COLO668 (cell line): ENCODE results near the gene LMBR1.
A peak's percentile ranks its signal among the peaks of the same experiment; 100 is the strongest.
"Not testable (repeated sequence)": the region's sequence is repeated elsewhere in the genome, so short reads cannot be mapped to it uniquely, and the experiment has no call there.

Experiments
- DNase-seq: peaks from one replicate; lab custom pipeline; 2025; ENCODE audit not compliant: unreplicated experiment; lab: John Stamatoyannopoulos, UW

The LMBR1 gene, protein sequence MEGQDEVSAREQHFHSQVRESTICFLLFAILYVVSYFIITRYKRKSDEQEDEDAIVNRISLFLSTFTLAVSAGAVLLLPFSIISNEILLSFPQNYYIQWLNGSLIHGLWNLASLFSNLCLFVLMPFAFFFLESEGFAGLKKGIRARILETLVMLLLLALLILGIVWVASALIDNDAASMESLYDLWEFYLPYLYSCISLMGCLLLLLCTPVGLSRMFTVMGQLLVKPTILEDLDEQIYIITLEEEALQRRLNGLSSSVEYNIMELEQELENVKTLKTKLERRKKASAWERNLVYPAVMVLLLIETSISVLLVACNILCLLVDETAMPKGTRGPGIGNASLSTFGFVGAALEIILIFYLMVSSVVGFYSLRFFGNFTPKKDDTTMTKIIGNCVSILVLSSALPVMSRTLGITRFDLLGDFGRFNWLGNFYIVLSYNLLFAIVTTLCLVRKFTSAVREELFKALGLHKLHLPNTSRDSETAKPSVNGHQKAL

DNA sequence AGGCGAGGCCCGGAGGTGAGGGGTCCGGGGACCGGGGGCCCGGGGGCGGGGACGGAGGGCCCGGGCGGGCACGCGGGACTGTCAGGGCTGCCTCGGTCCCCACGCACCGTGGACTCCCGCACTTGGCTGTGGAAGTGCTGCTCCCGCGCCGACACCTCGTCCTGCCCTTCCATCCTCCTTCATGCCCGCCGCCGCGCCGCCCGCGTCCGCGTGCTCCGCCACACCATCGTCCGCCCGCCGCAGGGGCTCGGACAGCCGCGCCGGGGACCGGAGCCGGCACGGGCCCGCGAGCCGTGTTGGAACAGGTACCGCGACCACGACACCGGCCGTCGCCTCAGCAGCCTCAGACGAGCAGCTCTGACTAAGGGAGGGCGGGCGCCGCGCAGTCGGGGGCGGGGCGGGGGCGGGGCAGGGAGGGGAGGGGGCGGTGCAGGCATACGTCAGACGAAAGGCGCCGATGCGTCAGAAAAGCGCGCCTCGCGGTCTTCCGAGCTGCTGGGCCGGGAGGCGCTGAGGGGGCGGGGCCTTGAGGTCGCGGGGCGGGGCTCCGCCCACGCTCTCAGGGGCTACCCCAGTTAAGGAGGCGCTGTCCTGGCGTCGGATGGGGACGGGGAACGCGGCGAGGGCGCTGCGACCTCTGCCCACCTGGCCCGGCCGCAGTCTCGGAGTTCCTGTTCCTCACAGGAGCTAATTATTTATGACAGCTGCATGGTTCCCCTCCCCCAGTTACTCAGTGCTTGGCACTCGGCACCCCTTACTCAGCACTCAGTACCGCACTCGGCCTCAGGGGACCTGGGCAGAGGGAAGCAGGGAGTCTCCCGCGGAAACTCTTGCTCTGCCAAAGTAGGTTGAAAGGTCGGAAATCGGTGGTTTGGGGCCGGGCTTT lies at the start of gene LMBR1:
Gene LMBR1, minus strand, starts transcription at position 363 of the 886 bp plus-strand sequence. Its CDS starts 190 bp downstream, at position 173.
- DNase-seq = peak; percentile 93

DNA sequence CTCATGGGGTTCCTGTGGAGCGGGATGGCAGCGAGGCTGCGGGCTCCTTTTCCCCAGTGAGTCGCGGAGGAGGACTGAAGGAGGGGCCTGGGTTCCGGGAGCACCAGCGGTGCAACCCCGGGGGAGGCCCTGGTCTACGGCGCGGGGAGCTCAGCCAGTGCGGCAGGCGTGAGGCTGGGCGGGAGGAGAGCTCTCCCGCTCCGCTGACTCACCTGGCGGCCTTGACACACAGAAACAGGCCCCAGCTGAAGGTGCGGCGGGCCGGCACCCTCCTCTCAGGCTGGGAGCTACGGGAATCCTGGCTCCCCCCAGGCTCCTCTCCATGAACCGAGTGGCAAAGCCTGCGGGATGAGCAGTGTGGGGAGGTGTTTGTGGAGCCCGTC lies 49.7 kb upstream of the LMBR1 start:
- DNase-seq = peak; percentile 40

DNA sequence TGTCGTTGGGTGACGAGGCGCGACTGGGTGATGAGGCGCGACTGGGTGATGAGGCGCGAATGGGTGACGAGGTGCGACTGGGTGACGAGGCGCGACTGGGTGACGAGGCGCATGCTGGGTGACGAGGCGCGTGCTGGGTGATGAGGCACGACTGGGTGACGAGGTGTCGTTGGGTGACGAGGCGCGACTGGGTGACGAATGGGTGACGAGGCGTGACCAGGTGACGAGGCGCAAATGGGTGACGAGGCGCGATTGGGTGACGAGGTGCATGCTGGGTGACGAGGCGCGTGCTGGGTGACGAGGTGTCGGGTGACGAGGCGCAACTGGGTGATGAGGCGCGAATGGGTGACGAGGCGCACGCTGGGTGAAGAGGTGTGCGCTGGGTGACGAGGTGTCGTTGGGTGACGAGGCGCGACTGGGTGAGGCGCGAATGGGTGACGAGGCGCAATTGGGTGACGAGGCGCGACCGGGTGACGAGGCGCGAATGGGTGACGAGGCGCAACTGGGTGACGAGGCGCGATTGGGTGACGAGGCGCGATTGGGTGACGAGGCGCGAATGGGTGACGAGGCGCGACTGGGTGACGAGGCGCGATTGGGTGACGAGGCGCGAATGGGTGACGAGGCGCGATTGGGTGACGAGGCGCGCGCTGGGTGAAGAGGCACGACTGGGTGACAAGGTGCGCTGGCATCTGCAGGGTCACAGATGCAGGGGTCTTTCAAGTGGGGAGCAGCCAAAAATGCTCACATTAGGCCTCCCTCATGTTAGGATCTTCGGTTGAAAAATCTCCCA lies 48.6 kb upstream of the LMBR1 start:
- no peak for DNase-seq

DNA sequence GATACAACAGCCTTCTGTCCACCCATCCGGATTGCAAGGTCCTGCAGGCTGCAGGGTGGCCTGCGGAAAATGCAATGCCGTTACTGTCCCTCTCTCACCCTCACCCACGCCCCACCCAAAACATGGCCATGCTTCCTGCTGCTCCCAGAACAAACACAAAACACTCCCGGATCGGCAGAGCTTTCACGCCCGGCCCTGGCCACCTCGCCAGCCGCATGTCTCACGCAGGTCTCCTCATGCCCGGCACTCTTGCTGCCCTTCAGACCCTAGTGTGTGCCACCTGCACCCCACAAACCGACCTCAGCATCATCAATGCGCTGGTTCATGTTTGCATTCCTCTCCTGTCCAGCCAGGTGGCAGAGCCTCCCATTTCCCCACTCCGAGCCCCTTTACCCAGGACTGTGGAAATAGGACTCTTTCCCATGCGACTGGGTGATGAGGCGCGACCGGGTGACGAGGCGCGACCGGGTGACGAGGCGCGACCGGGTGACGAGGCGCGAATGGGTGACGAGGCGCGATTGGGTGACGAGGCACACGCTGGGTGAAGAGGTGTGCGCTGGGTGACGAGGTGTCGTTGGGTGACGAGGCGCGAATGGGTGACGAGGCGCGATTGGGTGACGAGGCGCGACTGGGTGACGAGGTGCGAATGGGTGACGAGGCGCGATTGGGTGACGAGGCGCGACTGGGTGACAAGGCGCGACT lies 47.6 kb upstream of the LMBR1 start:
- DNase-seq = no peak

DNA sequence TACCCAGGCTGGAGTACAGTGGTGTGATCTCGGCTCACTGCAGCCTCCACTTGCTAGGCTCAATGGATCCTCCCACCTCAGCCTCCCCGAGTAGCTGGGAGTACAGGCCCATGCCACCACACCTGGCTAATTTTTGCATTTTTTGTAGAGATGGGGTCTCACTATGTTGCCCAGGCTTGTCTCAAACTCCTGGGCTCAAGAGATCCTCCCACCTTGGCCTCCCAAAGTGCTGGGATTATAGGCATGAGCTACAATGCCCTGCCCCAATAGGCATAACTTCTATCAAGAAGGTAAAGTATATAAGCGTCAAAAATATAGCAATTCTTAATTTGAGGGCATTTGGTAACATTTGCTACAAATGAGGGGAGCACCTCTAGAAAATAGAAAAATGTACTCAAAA lies 43.8 kb upstream of the LMBR1 start:
- DNase-seq = not testable (repeated sequence)

DNA sequence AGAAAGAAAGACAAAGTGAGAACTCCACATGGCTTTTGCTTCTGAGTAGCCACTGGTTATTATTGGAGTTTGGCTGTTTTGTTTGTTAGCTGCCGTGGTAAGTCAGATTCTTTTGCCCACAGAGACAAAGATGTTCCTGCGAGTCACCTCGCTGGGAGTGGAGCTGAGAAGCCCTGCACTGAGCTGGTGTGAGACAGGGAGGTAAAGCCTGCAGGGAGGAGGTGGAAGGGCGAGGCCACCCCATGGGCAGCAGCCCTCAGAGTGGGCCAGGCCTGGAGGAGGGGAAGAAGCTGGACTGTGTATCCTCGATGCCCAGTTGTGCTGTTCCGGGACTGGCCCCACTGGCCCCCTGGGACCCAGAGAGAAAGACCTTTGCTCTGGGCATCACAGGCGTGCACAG lies 42.3 kb upstream of the LMBR1 start:
- no peak for DNase-seq

DNA sequence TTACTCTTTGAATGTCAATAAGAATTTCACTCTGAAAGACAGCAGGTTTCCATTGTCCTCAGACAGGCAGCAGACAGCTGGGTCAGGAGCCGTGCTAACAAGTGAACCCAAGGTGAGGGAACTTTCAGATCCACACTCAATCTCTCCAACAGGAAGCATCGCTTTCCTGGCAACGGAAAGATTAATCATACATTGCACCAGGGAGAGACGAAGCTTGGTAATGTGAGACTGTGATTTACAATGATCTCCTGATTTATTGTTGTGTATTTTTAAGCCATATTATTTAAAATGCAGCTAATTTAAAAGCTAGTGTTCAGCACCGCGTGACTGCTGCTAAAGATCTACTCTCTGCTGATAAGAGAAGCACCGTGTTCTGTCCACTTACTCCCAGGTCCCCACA lies 39.0 kb upstream of the LMBR1 start:
- DNase-seq = no peak

DNA sequence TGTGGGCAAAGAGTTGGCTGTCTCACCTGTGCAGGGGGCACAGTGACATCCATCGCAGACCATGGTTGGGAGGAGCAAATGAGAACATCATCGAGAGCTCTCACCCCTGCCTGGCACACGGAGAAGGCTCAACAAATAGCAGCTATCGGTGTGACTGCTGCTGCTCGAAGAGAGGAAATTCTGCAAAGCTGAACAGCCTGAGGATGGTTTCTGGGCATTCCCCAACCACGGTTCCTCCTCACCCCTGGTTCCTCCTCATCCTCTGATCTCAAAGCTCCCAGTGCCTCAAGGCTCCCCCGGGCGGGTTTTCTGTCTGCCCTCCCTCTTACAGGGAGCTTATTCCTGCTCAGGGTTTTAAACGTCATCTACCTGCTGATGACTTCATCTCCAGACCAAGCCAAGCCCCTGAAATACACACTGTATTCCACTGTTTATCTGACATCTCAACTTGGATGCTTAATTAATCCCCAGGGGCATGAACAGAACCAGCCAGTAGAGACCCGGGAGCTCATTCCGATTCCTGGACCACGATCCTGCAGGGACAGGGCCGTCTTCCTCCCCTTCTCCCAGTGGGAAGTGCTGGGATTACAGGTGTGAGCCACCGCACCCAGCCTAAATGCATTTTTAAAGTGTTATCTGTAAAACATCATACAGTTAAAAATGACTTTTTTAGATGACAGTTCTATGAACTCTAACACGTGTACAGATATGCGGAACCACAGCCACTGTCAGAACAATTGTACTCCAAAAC lies 37.0 kb upstream of the LMBR1 start:
- DNase-seq = no peak

DNA sequence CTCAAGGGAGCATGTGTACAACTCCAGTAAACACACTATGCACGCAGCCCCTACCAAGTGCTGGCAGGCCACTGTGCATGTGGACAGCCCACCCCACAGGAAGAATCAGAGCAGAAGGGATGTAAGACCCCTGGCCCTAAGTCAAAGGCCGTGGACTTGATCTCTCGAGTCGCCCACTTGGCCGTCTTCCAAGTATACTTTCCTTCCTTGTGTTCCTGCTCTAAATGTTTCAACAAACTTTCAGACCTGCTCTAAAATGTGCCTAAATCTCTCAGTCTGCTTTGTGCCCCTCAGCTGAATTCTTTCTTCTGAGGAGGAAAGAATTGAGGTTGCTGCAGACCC lies 35.4 kb upstream of the LMBR1 start:
- DNase-seq = no peak

DNA sequence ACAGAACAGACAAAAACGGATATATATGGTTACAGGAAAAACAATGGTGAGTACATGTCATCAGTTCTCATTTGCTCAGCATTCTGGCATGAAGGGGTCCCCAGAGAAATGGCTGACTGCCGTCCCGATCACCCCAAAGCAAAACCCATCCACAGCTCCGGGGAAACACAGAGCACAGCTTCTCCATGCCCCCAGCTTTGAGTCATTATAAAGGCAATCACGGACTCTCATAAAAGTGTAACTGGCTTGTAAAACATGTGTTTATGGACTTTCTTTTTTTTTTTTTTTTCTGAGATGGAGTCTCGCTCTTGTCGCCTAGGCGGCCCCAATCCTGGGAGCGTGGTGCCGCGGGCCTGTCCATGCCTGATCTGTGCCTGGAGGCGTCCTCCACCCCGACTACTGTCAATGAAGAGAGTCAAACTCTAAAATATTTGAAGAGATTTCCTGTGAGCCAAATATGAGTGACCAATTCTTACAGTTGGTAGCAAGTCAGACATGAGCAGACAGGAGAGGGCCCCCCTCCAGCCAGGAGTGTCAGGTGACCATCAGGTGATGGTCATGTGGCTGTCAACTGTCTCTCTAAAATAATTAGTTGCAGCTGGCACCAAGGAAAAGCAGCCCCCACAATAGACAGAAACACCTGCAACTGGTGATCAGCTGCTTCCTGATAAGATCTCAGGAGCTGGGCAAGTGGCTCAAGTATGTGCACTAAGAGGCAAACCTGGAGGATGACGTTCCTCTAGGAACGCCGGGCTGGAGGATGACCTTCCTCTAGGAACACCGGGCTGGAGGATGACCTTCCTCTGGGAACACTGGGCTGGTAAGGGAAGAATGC lies 34.8 kb upstream of the LMBR1 start:
- no peak for DNase-seq

DNA sequence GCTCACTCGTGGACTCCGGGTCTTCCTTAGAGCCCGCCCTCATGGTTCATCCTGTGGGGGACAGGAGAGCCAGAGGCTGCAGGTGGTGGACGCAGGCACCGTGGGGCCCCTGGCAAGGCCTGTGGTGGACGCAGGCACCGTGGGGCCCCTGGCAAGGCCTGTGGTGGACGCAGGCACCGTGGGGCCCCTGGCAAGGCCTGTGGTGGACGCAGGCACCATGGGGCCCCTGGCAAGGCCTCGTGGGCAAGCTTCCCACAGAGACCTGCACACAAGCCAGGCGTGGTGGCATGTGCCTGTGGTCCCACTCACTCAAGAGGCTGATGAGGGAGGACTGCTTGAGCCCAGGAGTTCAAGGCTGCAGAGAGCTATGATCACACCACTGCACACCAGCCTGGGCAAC lies 32.8 kb upstream of the LMBR1 start:
- not testable (repeated sequence) for DNase-seq

DNA sequence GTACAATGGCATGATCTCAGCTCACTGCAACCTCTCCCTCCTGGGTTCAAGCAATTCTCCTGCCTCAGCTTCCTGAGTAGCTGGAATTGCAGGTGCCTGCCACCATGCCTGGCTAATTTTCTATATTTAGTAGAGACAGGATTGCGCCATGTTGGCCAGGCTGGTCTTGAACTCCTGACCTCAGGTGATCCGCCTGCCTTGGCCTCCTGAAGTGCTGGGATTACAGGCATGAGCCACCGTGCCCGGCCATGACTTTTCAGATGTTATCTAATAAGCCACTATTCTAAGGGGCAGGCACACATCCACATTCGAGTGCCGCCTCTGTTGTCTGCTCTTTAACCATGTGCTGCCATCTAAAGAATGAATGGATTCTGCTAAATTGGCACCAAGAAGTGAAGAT lies 29.3 kb upstream of the LMBR1 start:
- DNase-seq = not testable (repeated sequence)

DNA sequence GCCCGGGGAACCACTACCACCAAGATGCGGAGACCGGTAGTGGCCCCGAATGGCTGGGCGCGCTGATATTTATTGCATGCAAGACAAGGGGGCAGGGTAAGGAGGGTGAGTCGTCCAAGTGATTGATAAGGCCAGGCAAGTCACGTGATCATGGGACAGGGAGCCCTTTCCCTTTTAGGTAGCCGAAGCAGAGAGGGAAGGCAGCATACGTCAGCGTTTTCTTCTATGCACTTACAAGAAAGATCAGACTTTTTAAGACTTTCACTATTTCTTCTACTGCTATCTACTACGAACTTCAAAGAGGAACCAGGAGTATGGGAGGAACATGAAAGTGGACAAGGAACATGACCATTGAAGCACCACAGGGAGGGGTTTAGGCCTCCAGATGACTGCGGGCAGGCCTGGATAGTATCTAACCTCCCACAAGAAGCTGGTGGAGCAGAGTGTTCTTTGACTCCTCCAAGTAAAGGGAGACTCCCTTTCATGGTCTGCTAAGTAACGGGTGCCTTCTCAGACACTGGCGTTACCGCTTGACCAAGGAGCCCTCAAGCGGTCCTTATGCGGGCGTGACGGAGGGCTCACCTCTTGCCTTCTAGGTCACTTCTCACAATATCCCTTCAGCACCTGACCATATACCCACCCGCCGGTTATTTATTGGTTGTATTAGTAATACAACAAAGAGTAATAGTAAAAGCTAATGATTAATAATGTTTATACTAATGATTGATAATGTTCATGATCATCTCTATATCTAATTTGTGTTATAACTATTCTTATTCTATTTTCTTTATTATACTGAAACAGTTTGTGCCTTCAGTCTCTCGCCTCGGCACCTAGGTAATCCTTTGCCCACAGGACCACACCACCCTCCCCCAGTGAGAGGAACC lies 27.7 kb upstream of the LMBR1 start:
- not testable (repeated sequence) for DNase-seq

DNA sequence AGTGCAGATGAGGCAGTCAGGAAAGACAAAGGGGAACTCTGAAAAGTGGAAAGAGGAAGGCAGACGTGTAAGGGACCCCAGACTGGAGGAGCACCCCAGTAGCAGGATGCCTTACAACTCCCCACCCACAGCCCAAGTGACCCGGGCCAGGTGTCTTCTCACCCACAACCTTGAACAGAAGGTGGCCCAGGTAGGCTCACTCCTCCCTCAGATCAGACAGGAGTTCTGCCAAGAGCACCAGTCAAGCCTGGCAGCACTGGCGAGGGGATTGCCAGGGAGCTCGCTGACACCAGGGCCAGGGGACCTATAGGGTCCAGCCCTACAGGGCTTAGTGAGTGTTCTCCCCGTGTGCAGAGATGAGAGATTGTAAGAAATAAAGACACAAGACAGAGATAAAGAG lies 27.1 kb upstream of the LMBR1 start:
- no peak for DNase-seq

DNA sequence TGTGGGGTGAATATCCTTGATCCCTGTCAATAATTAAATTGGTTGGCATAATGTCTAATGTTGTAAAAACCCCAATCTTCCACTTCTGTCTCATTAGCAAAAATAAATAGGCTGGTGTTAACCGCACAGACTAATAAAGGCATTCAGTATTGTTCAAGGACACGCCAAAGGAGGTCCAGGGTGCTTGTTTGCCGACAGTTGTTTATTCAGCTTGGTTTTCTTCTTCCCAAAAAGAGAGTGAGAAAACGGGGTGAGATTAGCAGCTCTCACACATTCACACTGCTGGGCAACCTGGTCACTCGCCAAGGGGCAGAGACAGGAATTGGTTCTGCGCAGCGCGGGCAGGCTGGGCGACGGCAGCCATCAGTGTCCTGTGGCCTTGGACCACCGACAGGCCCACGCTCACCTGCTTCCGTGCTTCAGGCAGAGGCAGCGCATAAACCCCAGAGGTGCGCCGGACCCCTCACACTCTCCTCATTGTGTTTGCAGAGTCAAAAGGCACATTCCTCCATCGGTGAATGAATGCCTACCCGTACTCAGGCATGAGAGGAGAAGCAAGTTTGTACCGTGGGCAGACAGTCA lies 26.2 kb upstream of the LMBR1 start:
- no peak for DNase-seq

DNA sequence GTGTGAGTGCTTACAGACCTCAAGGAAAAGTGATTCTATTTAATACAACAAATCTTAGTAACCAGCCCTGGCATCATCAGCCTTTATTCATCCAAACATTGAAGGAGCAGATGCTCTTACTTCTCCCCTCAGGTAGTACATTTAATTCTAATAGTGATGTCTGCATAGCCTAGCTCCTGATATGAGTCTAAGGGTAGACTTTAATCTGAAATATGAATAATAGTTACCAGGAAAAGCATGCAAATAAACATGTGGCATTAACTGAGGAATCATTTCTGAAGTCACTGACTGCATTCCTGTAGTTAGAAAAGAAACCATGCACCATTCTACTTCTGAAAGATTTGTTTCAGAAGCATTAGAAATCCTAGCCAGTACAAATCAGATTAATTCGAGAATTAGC lies 25.7 kb upstream of the LMBR1 start:
- no peak for DNase-seq

DNA sequence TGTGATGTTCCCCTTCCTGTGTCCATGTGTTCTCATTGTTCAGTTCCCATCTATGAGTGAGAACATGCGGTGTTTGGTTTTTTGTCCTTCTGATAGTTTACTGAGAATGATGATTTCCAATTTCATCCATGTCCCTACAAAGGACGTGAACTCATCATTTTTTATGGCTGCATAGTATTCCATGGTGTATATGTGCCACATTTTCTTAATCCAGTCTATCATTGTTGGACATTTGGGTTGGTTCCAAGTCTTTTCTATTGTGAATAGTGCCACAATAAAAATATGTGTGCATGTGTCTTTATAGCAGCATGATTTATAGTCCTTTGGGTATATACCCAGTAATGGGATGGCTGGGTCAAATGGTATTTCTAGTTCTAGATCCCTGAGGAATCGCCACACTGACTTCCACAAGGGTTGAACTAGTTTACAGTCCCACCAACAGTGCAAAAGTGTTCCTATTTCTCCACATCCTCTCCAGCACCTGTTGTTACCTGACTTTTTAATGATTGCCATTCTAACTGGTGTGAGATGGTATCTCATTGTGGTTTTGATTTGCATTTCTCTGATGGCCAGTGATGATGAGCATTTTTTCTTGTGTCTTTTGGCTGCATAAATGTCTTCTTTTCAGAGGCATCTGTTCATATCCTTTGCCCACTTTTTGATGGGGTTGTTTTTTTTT lies 16.7 kb upstream of the LMBR1 start:
- not testable (repeated sequence) for DNase-seq
